Parathyroid adenoma (tissue), 2 donors: ENCODE measurements around the gene KNDC1.

Source experiments
- H2AFZ ChIP-seq: fragments of 300-600 bp; sonication (generic); one replicate; pipeline ENCODE4 v1.7.0; 2017; ENCODE audit warnings: antibody characterized with exemption, mild to moderate bottlenecking
- H3K27ac ChIP-seq: fragments of 300-600 bp; sonication (generic); one replicate; pipeline ENCODE4 v1.7.0; 2017
- H3K27me3 ChIP-seq: fragments of 300-600 bp; sonication (generic); one replicate; pipeline ENCODE4 v1.7.0; 2017; ENCODE audit warnings: low read length; ENCODE audit not compliant: control insufficient read depth, insufficient read depth
- H3K36me3 ChIP-seq: fragments of 300-600 bp; sonication (generic); one replicate; pipeline ENCODE4 v1.7.0; 2017; ENCODE audit warnings: low read length; ENCODE audit not compliant: control insufficient read depth, insufficient read depth
- H3K4me1 ChIP-seq: fragments of 300-600 bp; sonication (generic); one replicate; pipeline ENCODE4 v1.7.0; 2017; ENCODE audit warnings: control low read depth
- H3K4me2 ChIP-seq: fragments of 300-600 bp; sonication (generic); one replicate; pipeline ENCODE4 v1.7.0; 2017; ENCODE audit warnings: low read length
- H3K4me3 ChIP-seq: fragments of 300-600 bp; sonication (generic); one replicate; pipeline ENCODE4 v1.7.0; 2017; ENCODE audit warnings: low read depth, low read length
- H3K79me2 ChIP-seq: fragments of 300-600 bp; sonication (generic); one replicate; pipeline ENCODE4 v1.7.0; 2017; ENCODE audit warnings: control low read depth
- H3K9ac ChIP-seq: fragments of 300-600 bp; sonication (generic); one replicate; pipeline ENCODE4 v1.7.0; 2017; ENCODE audit warnings: mild to moderate bottlenecking
- H3K9me3 ChIP-seq: fragments of 300-600 bp; sonication (generic); one replicate; pipeline ENCODE4 v1.7.0; 2017; ENCODE audit warnings: low read length; ENCODE audit not compliant: control insufficient read depth
- CTCF ChIP-seq: fragments of 300-600 bp; sonication (generic); IDR thresholded peaks from one replicate; pipeline ENCODE4 v1.7.0; 2017; ENCODE audit warnings: antibody characterized with exemption, mild to moderate bottlenecking
- donor health status: primary hyperparathyroidism.

KNDC1 gene

GRCh38 chr10:133129859-133130495 lies 30.0 kb upstream of the KNDC1 start:
- no peaks in the 10 kb centered on the region for H3K27me3 ChIP-seq
- H2AFZ ChIP-seq, result no peak overlapping the region
- H3K36me3 ChIP-seq, result no peaks in the 10 kb centered on the region
- H3K9ac ChIP-seq, result no peak overlapping the region
- no peaks in the 10 kb centered on the region for H3K9me3 ChIP-seq
- H3K4me3 ChIP-seq, result no peak overlapping the region
- no peaks in the 10 kb centered on the region for H3K4me1 ChIP-seq
- H3K27ac ChIP-seq, result no peak overlapping the region
- no peak for TF ChIP-seq CTCF
- H3K79me2 ChIP-seq, result no peaks in the 10 kb centered on the region
- no peak overlapping the region for H3K4me2 ChIP-seq

GRCh38 chr10:133130602-133131001 lies 29.4 kb upstream of the KNDC1 start:
- H3K9ac ChIP-seq, result no peak overlapping the region
- H2AFZ ChIP-seq, result no peak overlapping the region
- no peaks in the 10 kb centered on the region for H3K4me1 ChIP-seq
- H3K4me2 ChIP-seq, result no peak overlapping the region
- TF ChIP-seq CTCF, result no peak
- no peaks in the 10 kb centered on the region for H3K79me2 ChIP-seq
- H3K9me3 ChIP-seq, result no peaks in the 10 kb centered on the region
- H3K4me3 ChIP-seq, result no peak overlapping the region
- no peaks in the 10 kb centered on the region for H3K27me3 ChIP-seq
- H3K27ac ChIP-seq, result no peak overlapping the region
- no peaks in the 10 kb centered on the region for H3K36me3 ChIP-seq

GRCh38 chr10:133131053-133131452 lies 29.0 kb upstream of the KNDC1 start:
- no peaks in the 10 kb centered on the region for H3K79me2 ChIP-seq
- no peak overlapping the region for H2AFZ ChIP-seq
- no peak overlapping the region for H3K27ac ChIP-seq
- no peak overlapping the region for H3K4me3 ChIP-seq
- no peaks in the 10 kb centered on the region for H3K27me3 ChIP-seq
- no peaks in the 10 kb centered on the region for H3K9me3 ChIP-seq
- no peaks in the 10 kb centered on the region for H3K4me1 ChIP-seq
- no peak for TF ChIP-seq CTCF
- H3K9ac ChIP-seq, result no peak overlapping the region
- H3K4me2 ChIP-seq, result no peak overlapping the region
- H3K36me3 ChIP-seq, result no peaks in the 10 kb centered on the region

- no peaks in the 10 kb centered on the region for H3K9me3 ChIP-seq
- H3K27me3 ChIP-seq, result no peaks in the 10 kb centered on the region
- H3K4me2 ChIP-seq, result no peak overlapping the region
- TF ChIP-seq CTCF, result no peak
- H2AFZ ChIP-seq, result no peak overlapping the region
- no peak overlapping the region for H3K4me3 ChIP-seq
- no peaks in the 10 kb centered on the region for H3K4me1 ChIP-seq
- no peaks in the 10 kb centered on the region for H3K79me2 ChIP-seq
- no peaks in the 10 kb centered on the region for H3K36me3 ChIP-seq
- H3K27ac ChIP-seq, result no peak overlapping the region
- H3K9ac ChIP-seq, result no peak overlapping the region
Measured at GRCh38 chr10:133131734-133132472, 28.1 kb upstream of the KNDC1 start.
